Esophagus squamous epithelium (tissue), 5 donors: Measurements from ENCODE around the gene GALK1. TPM values are rescaled to one million over a fixed set of nuclear protein-coding genes. Genes with fewer than 3 reads are reported as not detected.

Experiments used
- DNase-seq: peaks from one replicate; lab custom pipeline; 2025; lab: John Stamatoyannopoulos, UW
- H3K27ac ChIP-seq, 4 donors: fragments of 200-600 bp; sonication (generic); one replicate each; pipeline ENCODE4 v1.5.1; 2016 to 2019; ENCODE audit warnings: mild to moderate bottlenecking in 1 of 4
- H3K27me3 ChIP-seq, 4 donors: fragments of 200-600 bp; sonication (generic); 1 replicate in 3 of 4; 2 replicates in 1 of 4; pipeline versions ENCODE4 v1.5.1 to v1.6.0; 2017 to 2021; ENCODE audit warnings: antibody characterized with exemption in 1 of 4
- H3K36me3 ChIP-seq, 3 donors: fragments of 200-600 bp; sonication (generic); one replicate each; pipeline ENCODE4 v1.5.1; 2016 to 2019
- H3K4me1 ChIP-seq, 3 donors: fragments of 200-600 bp; sonication (generic); one replicate each; pipeline ENCODE4 v1.5.1; 2017 to 2019
- H3K4me3 ChIP-seq, 4 donors: fragments of 200-600 bp; sonication (generic); 1 replicate in 3 of 4; 2 replicates in 1 of 4; pipeline ENCODE4 v1.5.1; 2016 to 2019; ENCODE audit warnings: mild to moderate bottlenecking in 2 of 4, moderate library complexity in 1 of 4
- H3K9me3 ChIP-seq, 3 donors: fragments of 200-600 bp; sonication (generic); one replicate each; pipeline ENCODE4 v1.5.1; 2016 to 2019
- POLR2A ChIP-seq, 4 donors: fragments of 450-650 bp; IDR thresholded peaks; one replicate each; pipeline ENCODE4 v1.6.1; 2017; ENCODE audit warnings: antibody characterized with exemption in 4 of 4, mild to moderate bottlenecking in 4 of 4, moderate library complexity in 3 of 4
- WGBS, 2 donors: methylation state at CpG; one replicate each; pipeline ENCODE4 v1.1.5; 2018; 5-methylcytosine and 5-hydroxymethylcytosine counted together
- intact Hi-C: fragments of 100-400 bp; cut with DNase I; formaldehyde crosslinking; loops from one replicate; pipeline ENCODE4 v1.15.0; 2022
- total RNA-seq, 4 donors: library from RNA; depleted of rRNA; stranded (reverse); fragments of >200 nt; gene quantifications; one replicate each; pipeline ENCODE4 v1.1.0, GENCODE V29; 2016
- TF ChIP-seq, protein P1 (sequence below), 6 experiments: fragments of 450-650 bp in 4 of 6; fragments of 200-600 bp in 2 of 6; sonication (generic) in 2 of 6; IDR thresholded peaks; one replicate each; pipeline ENCODE4 v1.5.1; 2016 to 2019; ENCODE audit warnings: antibody characterized with exemption in 6 of 6, mild to moderate bottlenecking in 4 of 6, moderate library complexity in 4 of 6
- donor health status: DM: yes; HTN: yes; CAD: no.

Gene GALK1
- total RNA-seq, 4 donors from 2014 or later: 16.4 to 30.9 (median 20.2) TPM

DNA sequence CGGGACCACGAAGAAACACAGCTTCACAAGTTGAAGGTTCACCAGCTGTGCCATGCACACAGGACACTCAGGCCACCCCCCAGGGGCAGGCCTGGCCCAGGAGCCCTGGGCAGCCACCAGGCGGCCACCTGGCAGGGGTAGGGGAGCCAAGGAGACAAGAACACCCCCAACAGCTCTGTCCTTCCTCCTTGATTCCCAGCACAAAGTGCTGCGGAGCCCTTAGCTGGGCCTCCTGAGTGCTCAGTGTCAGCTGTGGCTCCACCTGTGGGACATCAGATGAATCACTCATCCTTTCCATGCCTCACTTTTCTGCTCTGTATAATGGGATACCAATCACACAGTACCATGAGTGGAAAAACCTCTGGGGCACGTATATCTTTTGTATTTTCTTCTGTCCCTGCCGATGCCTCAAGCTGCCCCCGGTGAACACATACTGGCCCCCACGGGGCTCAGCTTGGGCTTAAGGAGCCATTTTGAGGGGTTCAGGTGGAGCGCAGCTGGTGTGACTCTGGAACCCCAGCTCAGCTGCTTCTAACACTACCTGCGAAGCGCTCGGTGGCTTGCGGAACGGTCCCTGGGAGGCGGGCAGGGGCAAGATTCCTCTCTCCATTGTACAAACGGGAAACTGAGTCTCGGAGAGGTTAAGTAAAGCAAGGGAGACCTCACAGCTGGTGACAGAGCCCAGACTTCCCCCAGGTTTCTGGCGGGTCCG is 12.0 kb downstream of the GALK1 start:
- H3K27ac ChIP-seq: peak overlapping the region in 1 of 4 donors; percentile 41
- H3K4me3 ChIP-seq: peak overlapping the region; percentile 4 to 66 (median 40)
- peaks cover 7 to 100% (median 45%) of the 10 kb centered on the region in 3 donors for H3K36me3 ChIP-seq

GRCh38 chr17:75752405-75752709 is 12.6 kb downstream of the GALK1 start:
- intact Hi-C loops: loop anchor here (5.0 to 10.0 kb wide), 3 partner anchors 80 to 248 kb away; partner anchors contain the start of gene SMIM5
- DNase-seq: no peak
- no peak overlapping the region for H3K27ac ChIP-seq
- H3K4me3 ChIP-seq: no peak overlapping the region
- H3K27me3 ChIP-seq: no peaks in the 10 kb centered on the region
- TF ChIP-seq POLR2A (IDR thresholded peaks at IDR 0.05): no peak
- TF ChIP-seq, protein P1, sequence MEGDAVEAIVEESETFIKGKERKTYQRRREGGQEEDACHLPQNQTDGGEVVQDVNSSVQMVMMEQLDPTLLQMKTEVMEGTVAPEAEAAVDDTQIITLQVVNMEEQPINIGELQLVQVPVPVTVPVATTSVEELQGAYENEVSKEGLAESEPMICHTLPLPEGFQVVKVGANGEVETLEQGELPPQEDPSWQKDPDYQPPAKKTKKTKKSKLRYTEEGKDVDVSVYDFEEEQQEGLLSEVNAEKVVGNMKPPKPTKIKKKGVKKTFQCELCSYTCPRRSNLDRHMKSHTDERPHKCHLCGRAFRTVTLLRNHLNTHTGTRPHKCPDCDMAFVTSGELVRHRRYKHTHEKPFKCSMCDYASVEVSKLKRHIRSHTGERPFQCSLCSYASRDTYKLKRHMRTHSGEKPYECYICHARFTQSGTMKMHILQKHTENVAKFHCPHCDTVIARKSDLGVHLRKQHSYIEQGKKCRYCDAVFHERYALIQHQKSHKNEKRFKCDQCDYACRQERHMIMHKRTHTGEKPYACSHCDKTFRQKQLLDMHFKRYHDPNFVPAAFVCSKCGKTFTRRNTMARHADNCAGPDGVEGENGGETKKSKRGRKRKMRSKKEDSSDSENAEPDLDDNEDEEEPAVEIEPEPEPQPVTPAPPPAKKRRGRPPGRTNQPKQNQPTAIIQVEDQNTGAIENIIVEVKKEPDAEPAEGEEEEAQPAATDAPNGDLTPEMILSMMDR (IDR thresholded peaks at IDR 0.05): no peak
- H3K36me3 ChIP-seq: peaks cover 2 to 97% (median 39%) of the 10 kb centered on the region in 3 donors
- WGBS, 2 donors: 95% methylated on average over 6 of the region's 10 CpGs; no CpG with 5 or more reads in 1 of the 2 donors
- H3K4me1 ChIP-seq: peaks cover 12 to 53% (median 12%) of the 10 kb centered on the region in 3 donors
- no peaks in the 10 kb centered on the region for H3K9me3 ChIP-seq

More for the DNA sequence above, 12.0 kb downstream of the GALK1 start:
- no peak for DNase-seq
- intact Hi-C loops: loop anchor here (5.0 to 10.0 kb wide), 3 partner anchors 81 to 248 kb away; partner anchors contain the start of gene SMIM5
- Histone ChIP-seq H3K27me3 (no peaks in the 10 kb centered on the region), H3K4me1 (peaks cover 12 to 47% (median 12%) of the 10 kb centered on the region in 3 donors), H3K9me3 (no peaks in the 10 kb centered on the region)
- 74 to 77% methylated on average over 11 to 13 of the region's 19 CpGs for WGBS, 2 donors
- TF ChIP-seq, protein P1 (IDR thresholded peaks at IDR 0.05): no peak
- TF ChIP-seq POLR2A (IDR thresholded peaks at IDR 0.05): no peak

DNA sequence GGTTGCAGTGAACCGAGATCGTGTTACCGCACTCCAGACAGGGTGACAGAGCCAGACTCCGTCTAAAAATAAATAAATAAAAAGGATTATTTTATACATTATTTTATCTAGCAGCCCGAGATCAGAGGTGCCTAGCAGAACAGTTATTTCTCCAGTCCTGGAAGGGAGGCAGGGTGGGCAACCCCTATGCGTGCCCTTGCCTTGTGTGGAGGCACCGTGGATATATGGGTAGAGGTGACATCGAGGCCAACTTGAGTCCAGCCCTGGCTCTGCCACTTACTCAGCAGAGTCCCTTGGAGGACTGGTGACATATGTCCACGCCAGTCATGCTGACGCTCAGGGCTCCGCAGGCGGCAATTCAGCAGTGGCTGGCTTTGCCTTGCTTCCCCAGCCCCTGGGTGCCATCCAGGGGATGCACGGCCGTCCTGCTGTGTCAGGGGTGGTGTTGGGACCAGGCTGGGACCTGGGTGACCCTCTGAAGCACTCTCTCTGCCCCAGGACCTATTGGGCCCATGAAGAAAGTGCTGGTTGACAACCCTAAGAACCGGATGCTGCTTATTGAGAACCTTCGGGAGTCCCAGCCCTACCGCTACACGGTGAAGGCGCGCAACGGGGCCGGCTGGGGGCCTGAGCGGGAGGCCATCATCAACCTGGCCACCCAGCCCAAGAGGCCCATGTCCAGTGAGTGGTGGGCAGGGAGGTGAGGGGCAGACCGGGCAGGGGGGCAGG is 13.2 kb downstream of the GALK1 start:
- 73 to 77% methylated on average over 7 to 13 of the region's 24 CpGs for WGBS, 2 donors
- Histone ChIP-seq H3K9me3 (no peaks in the 10 kb centered on the region), H3K27ac (no peak overlapping the region), H3K36me3 (peaks cover 0 to 96% (median 35%) of the 10 kb centered on the region in 3 donors), H3K4me1 (peaks cover 12 to 58% (median 12%) of the 10 kb centered on the region in 3 donors), H3K4me3 (no peak overlapping the region), H3K27me3 (no peaks in the 10 kb centered on the region)
- TF ChIP-seq, protein P1 (IDR thresholded peaks at IDR 0.05): no peak
- TF ChIP-seq POLR2A (IDR thresholded peaks at IDR 0.05): no peak
- no peak for DNase-seq
- intact Hi-C loops: loop anchor here (5.0 to 10.0 kb wide), 3 partner anchors 80 to 247 kb away; partner anchors contain the start of gene SMIM5

DNA sequence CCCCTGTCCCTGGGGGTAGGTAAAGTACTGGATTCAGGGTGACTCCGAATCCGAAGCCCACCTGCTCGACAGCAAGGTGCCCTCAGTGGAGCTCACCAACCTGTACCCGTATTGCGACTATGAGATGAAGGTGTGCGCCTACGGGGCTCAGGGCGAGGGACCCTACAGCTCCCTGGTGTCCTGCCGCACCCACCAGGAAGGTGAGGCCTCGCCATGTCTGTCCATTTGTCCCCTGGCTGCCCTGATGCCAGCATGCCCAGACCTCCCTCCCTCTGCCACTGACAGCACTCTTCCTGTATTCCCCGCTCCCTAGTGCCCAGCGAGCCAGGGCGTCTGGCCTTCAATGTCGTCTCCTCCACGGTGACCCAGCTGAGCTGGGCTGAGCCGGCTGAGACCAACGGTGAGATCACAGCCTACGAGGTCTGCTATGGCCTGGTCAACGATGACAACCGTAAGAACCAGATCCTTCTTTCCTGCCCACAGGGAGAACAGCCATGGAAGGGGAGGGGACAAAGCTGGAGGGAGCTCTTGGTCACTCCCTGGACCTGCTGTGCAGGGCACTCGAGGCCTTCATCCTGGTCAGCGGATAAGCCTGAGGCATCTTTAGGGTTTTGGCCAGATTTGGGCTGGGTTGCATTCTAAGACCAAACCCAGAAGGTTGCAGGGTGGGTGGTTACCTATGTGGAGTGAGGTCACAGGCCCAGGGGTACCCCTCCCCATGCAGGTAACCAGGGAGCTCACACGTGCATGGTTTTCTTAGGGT is 14.2 kb downstream of the GALK1 start:
- H3K4me1 ChIP-seq: peaks cover 11 to 52% (median 12%) of the 10 kb centered on the region in 3 donors

More for the DNA sequence above, 14.2 kb downstream of the GALK1 start:
- intact Hi-C loops: loop anchor here (5.0 to 10.0 kb wide), 3 partner anchors 79 to 246 kb away; partner anchors contain the start of gene SMIM5
- no peak overlapping the region for H3K27ac ChIP-seq
- TF ChIP-seq POLR2A (IDR thresholded peaks at IDR 0.05): no peak
- TF ChIP-seq, protein P1 (IDR thresholded peaks at IDR 0.05): no peak
- H3K27me3 ChIP-seq: no peaks in the 10 kb centered on the region
- 85 to 86% methylated on average over 10 to 20 of the region's 23 CpGs for WGBS, 2 donors
- DNase-seq: no peak
- peaks cover 0 to 95% (median 31%) of the 10 kb centered on the region in 3 donors for H3K36me3 ChIP-seq
- H3K9me3 ChIP-seq: no peaks in the 10 kb centered on the region
- no peak overlapping the region for H3K4me3 ChIP-seq
